K562 (cell line): Measurements from ENCODE around the gene SPEM3. TPM values are rescaled to one million over a fixed set of nuclear protein-coding genes. Genes with fewer than 3 reads are reported as not detected.

Experiments used
- CBFA2T2 ChIP-seq: fragments of 450-650 bp; conservative IDR thresholded peaks from 2 replicates; pipeline ENCODE4 v1.6.1; 2017; ENCODE audit warnings: mild to moderate bottlenecking
- CREB1 ChIP-seq, 2 experiments: sonication (generic) in 1 of 2; formaldehyde crosslinking in 1 of 2; IDR thresholded peaks; 2 replicates each; pipeline versions ENCODE4 v1.6.1 to v1.8.0; 2012 to 2022; ENCODE audit warnings: inconsistent platforms in 1 of 2, mild to moderate bottlenecking in 1 of 2, missing genetic modification reagents in 1 of 2, moderate library complexity in 1 of 2
- DLX4 ChIP-seq: fragments of 250-450 bp; sonication (Bioruptor Pico); IDR thresholded peaks from 2 replicates; pipeline ENCODE4 v1.6.1; 2021; ENCODE audit warnings: mild to moderate bottlenecking
- EP300 ChIP-seq: IDR thresholded peaks from 2 replicates; pipeline ENCODE4 v1.6.1; 2012; ENCODE audit warnings: low read length, improper control_type of control experiment
- FOXP4 ChIP-seq: sonication (generic); formaldehyde crosslinking; IDR thresholded peaks from 2 replicates; pipeline ENCODE4 v1.8.0; 2022; ENCODE audit warnings: mild to moderate bottlenecking, missing genetic modification reagents, borderline replicate concordance
- GABPA ChIP-seq: fragments of 200-800 bp; sonication (Bioruptor generic); conservative IDR thresholded peaks from 2 replicates; pipeline ENCODE4 v1.6.1; 2016; ENCODE audit warnings: low read depth, missing genetic modification characterization, missing compliant biosample characterization
- KDM4B ChIP-seq, 2 experiments: fragments of 450-650 bp in 1 of 2; sonication (generic) in 1 of 2; IDR thresholded peaks; 2 replicates each; pipeline ENCODE4 v1.6.1; 2016 to 2017; ENCODE audit warnings: borderline replicate concordance in 2 of 2, antibody characterized with exemption in 1 of 2, low read depth in 1 of 2, mild to moderate bottlenecking in 1 of 2
- KDM5B ChIP-seq: fragments of 200-600 bp; sonication (generic); IDR thresholded peaks from 2 replicates; pipeline ENCODE4 v1.6.1; 2012; ENCODE audit warnings: low read depth, mild to moderate bottlenecking, moderate library complexity, low read length, control low read depth, inconsistent platforms; ENCODE audit not compliant: insufficient replicate concordance
- MCM3 ChIP-seq: fragments of 450-650 bp; IDR thresholded peaks from 2 replicates; pipeline ENCODE4 v1.6.1; 2016
- MCM5 ChIP-seq: fragments of 450-650 bp; IDR thresholded peaks from 2 replicates; pipeline ENCODE4 v1.6.1; 2016; ENCODE audit warnings: low read depth
- SNRNP70 ChIP-seq: fragments of 200-400 bp; formaldehyde crosslinking; optimal IDR thresholded peaks from 2 replicates; pipeline ENCODE3; 2017; ENCODE audit warnings: low read depth, low read length
- TCF7 ChIP-seq: sonication (generic); IDR thresholded peaks from 2 replicates; pipeline ENCODE4 v1.6.1; 2016; ENCODE audit warnings: antibody characterized with exemption, borderline replicate concordance
- ZNF589 ChIP-seq: fragments of 200-800 bp; sonication (Bioruptor generic); IDR thresholded peaks from 2 replicates; pipeline ENCODE4 v1.6.1; 2016; ENCODE audit warnings: low read depth, missing genetic modification characterization, missing compliant biosample characterization
- ZNF740 ChIP-seq, 3 experiments: fragments of 200-800 bp in 1 of 3; sonication (Bioruptor generic) in 1 of 3; sonication (generic) in 1 of 3; formaldehyde crosslinking in 1 of 3; IDR thresholded peaks; 2 replicates each; pipeline versions ENCODE4 v1.6.1 to v1.8.0; 2016 to 2022; ENCODE audit warnings: mild to moderate bottlenecking in 2 of 3, missing compliant biosample characterization in 2 of 3, missing genetic modification characterization in 2 of 3, missing genetic modification reagents in 1 of 3
- polyA plus RNA-seq, 8 experiments: library from polyadenylated mRNA; depleted of rRNA in 4 of 8; stranded (reverse) in 5 of 8; unstranded in 3 of 8; fragments of >200 nt; fragmentation: Nextera tagmentation in 2 of 8; fragmentation: Illumina TruSeq in 1 of 8; extraction: Ambion mirVana in 2 of 8; extraction: Trizol in 1 of 8; gene quantifications; 2 replicates each; pipeline versions ENCODE4 v1.2.1 to v1.2.3, GENCODE V29; 2011 to 2014; ENCODE audit warnings: inconsistent platforms in 1 of 8, missing spikeins in 1 of 8
- total RNA-seq, 7 experiments: library from RNA; depleted of rRNA in 6 of 7; stranded (reverse); fragments of >200 nt in 6 of 7; fragmentation: Illumina TruSeq in 2 of 7; extraction: Trizol in 2 of 7; gene quantifications; 2 replicates each; pipeline versions ENCODE4 v1.2.1 to v1.2.3, GENCODE V29; 2011 to 2021; ENCODE audit warnings: low replicate concordance in 1 of 7
- TF ChIP-seq, protein P1 (sequence below), 2 experiments: IDR thresholded peaks; 2 replicates each; pipeline ENCODE4 v1.6.1; 2011; ENCODE audit warnings: borderline replicate concordance in 1 of 2, control low read depth in 1 of 2, low read depth in 1 of 2, low read length in 1 of 2, mild to moderate bottlenecking in 1 of 2, mixed read lengths in 1 of 2, moderate library complexity in 1 of 2; ENCODE audit not compliant: insufficient read depth in 1 of 2, insufficient read length in 1 of 2, poor library complexity in 1 of 2, severe bottlenecking in 1 of 2; ENCODE audit errors: extremely low read depth in 1 of 2
- TF ChIP-seq, protein P2 (sequence below), 2 experiments: IDR thresholded peaks; 2 replicates each; pipeline ENCODE4 v1.6.1; 2012; ENCODE audit warnings: improper control_type of control experiment in 2 of 2, low read depth in 2 of 2, low read length in 2 of 2, borderline replicate concordance in 1 of 2

Gene SPEM3
- total and polyA plus RNA-seq, 9 of the 15 experiments (the other 6 are each of a cell fraction or from before 2014, with no cell fraction given) = not detected

GRCh38 chr17:7479213-7480088 is 50.8 kb downstream of the SPEM3 start, which contains the start of gene ZBTB4 (continued):
- TF ChIP-seq ZNF589 (CRISPR knock-in tag) (0 out of 2 replicates have a peak, but pooled peaks have one; percentile 10), KDM4B (IDR thresholded peaks at IDR 0.05; ENCODE audit: borderline replicate concordance in 2 of 2, low read depth in 1 of 2) (0 out of 4 replicates have a peak, but pooled peaks of 1 of the 2 experiments have one; percentile 12), TCF7 (no peak), KDM5B (peak; percentile 27), FOXP4 (CRISPR knock-in tag) (peak; percentile 65; the same call in 1 of the 2 replicates), GABPA (peak; percentile 81), MCM5 (no peak), CREB1 (IDR thresholded peaks at IDR 0.05) (no peak), CREB1 (CRISPR knock-in tag; IDR thresholded peaks at IDR 0.05) (0 out of 2 replicates have a peak, but pooled peaks have one; percentile 14), DLX4 (CRISPR knock-in tag) (no peak), MCM3 (no peak), CBFA2T2 (no peak), EP300 (no peak), ZNF740 (CRISPR knock-in tag; IDR thresholded peaks at IDR 0.05) (peak; percentile 72), ZNF740 (tag; IDR thresholded peaks at IDR 0.05) (peak in 1 of 2 experiments; percentile 85; a peak in 2 of 4 replicates), SNRNP70 (no peak)
- TF ChIP-seq, protein P1, sequence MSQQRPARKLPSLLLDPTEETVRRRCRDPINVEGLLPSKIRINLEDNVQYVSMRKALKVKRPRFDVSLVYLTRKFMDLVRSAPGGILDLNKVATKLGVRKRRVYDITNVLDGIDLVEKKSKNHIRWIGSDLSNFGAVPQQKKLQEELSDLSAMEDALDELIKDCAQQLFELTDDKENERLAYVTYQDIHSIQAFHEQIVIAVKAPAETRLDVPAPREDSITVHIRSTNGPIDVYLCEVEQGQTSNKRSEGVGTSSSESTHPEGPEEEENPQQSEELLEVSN (IDR thresholded peaks at IDR 0.05; ENCODE audit: borderline replicate concordance in 1 of 2, extremely low read depth in 1 of 2, insufficient read depth in 1 of 2, insufficient read length in 1 of 2, low read depth in 1 of 2, low read length in 1 of 2, poor library complexity in 1 of 2, severe bottlenecking in 1 of 2) = no peak
- TF ChIP-seq, protein P2, sequence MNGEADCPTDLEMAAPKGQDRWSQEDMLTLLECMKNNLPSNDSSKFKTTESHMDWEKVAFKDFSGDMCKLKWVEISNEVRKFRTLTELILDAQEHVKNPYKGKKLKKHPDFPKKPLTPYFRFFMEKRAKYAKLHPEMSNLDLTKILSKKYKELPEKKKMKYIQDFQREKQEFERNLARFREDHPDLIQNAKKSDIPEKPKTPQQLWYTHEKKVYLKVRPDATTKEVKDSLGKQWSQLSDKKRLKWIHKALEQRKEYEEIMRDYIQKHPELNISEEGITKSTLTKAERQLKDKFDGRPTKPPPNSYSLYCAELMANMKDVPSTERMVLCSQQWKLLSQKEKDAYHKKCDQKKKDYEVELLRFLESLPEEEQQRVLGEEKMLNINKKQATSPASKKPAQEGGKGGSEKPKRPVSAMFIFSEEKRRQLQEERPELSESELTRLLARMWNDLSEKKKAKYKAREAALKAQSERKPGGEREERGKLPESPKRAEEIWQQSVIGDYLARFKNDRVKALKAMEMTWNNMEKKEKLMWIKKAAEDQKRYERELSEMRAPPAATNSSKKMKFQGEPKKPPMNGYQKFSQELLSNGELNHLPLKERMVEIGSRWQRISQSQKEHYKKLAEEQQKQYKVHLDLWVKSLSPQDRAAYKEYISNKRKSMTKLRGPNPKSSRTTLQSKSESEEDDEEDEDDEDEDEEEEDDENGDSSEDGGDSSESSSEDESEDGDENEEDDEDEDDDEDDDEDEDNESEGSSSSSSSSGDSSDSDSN (IDR thresholded peaks at IDR 0.05; ENCODE audit: borderline replicate concordance in 1 of 2, low read depth in 2 of 2, low read length in 2 of 2) = 0 out of 4 replicates have a peak, but pooled peaks of 1 of the 2 experiments have one; percentile 31
